ENCODE results near the gene NR1H3.

DNA sequence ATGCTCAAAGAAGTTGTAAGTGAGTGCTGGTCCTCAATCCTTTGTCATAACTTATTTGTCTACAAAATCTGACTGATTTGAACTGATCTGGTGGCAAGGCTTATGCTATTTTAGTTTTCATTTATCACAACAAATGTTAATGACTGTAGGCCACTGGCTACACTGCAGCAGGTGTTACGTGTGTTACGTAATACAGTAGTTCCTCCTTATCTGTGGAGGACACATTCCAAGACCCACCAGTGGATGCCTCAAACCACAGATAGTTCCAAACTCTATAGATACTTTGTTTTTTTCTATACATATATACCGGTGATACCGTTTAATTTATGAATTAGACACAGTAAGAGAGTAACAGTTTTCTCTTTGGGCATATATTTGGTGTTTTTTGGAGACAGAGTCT is 19.1 kb downstream of the NR1H3 start:
- TF ChIP-seq, protein P1, sequence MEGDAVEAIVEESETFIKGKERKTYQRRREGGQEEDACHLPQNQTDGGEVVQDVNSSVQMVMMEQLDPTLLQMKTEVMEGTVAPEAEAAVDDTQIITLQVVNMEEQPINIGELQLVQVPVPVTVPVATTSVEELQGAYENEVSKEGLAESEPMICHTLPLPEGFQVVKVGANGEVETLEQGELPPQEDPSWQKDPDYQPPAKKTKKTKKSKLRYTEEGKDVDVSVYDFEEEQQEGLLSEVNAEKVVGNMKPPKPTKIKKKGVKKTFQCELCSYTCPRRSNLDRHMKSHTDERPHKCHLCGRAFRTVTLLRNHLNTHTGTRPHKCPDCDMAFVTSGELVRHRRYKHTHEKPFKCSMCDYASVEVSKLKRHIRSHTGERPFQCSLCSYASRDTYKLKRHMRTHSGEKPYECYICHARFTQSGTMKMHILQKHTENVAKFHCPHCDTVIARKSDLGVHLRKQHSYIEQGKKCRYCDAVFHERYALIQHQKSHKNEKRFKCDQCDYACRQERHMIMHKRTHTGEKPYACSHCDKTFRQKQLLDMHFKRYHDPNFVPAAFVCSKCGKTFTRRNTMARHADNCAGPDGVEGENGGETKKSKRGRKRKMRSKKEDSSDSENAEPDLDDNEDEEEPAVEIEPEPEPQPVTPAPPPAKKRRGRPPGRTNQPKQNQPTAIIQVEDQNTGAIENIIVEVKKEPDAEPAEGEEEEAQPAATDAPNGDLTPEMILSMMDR (conservative IDR thresholded peaks at IDR 0.05): no peak
- no peak for TF ChIP-seq ZFX (IDR thresholded peaks at IDR 0.05)

Data from C4-2B (cell line).